ENCODE results near the gene RBM14.

The RBM14 gene

GRCh38 chr11:66626382-66626781 is 10.0 kb downstream of the RBM14 start:
- FAIRE-seq (no peak), DNase-seq (ENCODE audit: insufficient read length, low spot score) (no peak)
- TF ChIP-seq POU2F2 (IDR thresholded peaks at IDR 0.05; ENCODE audit: low read depth, low read length) (no peak), TAF1 (IDR thresholded peaks at IDR 0.05; ENCODE audit: low read depth, low read length) (no peak), SPI1 (IDR thresholded peaks at IDR 0.05; ENCODE audit: low read depth, low read length) (no peak), POLR2A (IDR thresholded peaks at IDR 0.05; ENCODE audit: low read depth, low read length) (no peak), POLR2AphosphoS5 (IDR thresholded peaks at IDR 0.05; ENCODE audit: low read depth, low read length) (no peak; the same call in 1 of the 2 replicates), PAX5 (IDR thresholded peaks at IDR 0.05; ENCODE audit: insufficient read depth, low read length, severe bottlenecking) (no peak)

- DNase-seq (ENCODE audit: insufficient read length, low spot score) (no peak), FAIRE-seq (no peak)
- no peak for TF ChIP-seq PAX5 (IDR thresholded peaks at IDR 0.05; ENCODE audit: insufficient read depth, low read length, severe bottlenecking)
- TF ChIP-seq SPI1 (IDR thresholded peaks at IDR 0.05; ENCODE audit: low read depth, low read length), result no peak
- TF ChIP-seq POLR2A (IDR thresholded peaks at IDR 0.05; ENCODE audit: low read depth, low read length), result no peak
- no peak for TF ChIP-seq POLR2AphosphoS5 (IDR thresholded peaks at IDR 0.05; ENCODE audit: low read depth, low read length)
- no peak for TF ChIP-seq POU2F2 (IDR thresholded peaks at IDR 0.05; ENCODE audit: low read depth, low read length)
- TF ChIP-seq TAF1 (IDR thresholded peaks at IDR 0.05; ENCODE audit: low read depth, low read length), result no peak
Measured at GRCh38 chr11:66626926-66627325, 10.5 kb downstream of the RBM14 start.

- TF ChIP-seq POLR2A (IDR thresholded peaks at IDR 0.05; ENCODE audit: low read depth, low read length) (0 out of 2 replicates have a peak, but pooled peaks have one; percentile 18), TAF1 (IDR thresholded peaks at IDR 0.05; ENCODE audit: low read depth, low read length) (no peak), POLR2AphosphoS5 (IDR thresholded peaks at IDR 0.05; ENCODE audit: low read depth, low read length) (0 out of 2 replicates have a peak, but pooled peaks have one; percentile 10), PAX5 (IDR thresholded peaks at IDR 0.05; ENCODE audit: insufficient read depth, low read length, severe bottlenecking) (no peak), SPI1 (IDR thresholded peaks at IDR 0.05; ENCODE audit: low read depth, low read length) (no peak), POU2F2 (IDR thresholded peaks at IDR 0.05; ENCODE audit: low read depth, low read length) (no peak)
- FAIRE-seq, result no peak
- no peak for DNase-seq (ENCODE audit: insufficient read length, low spot score)
Measured at GRCh38 chr11:66628061-66628603, 11.7 kb downstream of the RBM14 start.

- no peak for TF ChIP-seq POLR2AphosphoS5 (IDR thresholded peaks at IDR 0.05; ENCODE audit: low read depth, low read length)
- no peak for TF ChIP-seq SPI1 (IDR thresholded peaks at IDR 0.05; ENCODE audit: low read depth, low read length)
- no peak for TF ChIP-seq TAF1 (IDR thresholded peaks at IDR 0.05; ENCODE audit: low read depth, low read length)
- TF ChIP-seq PAX5 (IDR thresholded peaks at IDR 0.05; ENCODE audit: insufficient read depth, low read length, severe bottlenecking), result no peak
- TF ChIP-seq POU2F2 (IDR thresholded peaks at IDR 0.05; ENCODE audit: low read depth, low read length), result no peak
- TF ChIP-seq POLR2A (IDR thresholded peaks at IDR 0.05; ENCODE audit: low read depth, low read length), result no peak
- FAIRE-seq (no peak), DNase-seq (ENCODE audit: insufficient read length, low spot score) (no peak)
Measured at GRCh38 chr11:66629356-66629755, 12.9 kb downstream of the RBM14 start.

GRCh38 chr11:66631883-66632282 is 15.5 kb downstream of the RBM14 start:
- no peak for DNase-seq (ENCODE audit: insufficient read length, low spot score)
- TF ChIP-seq POU2F2 (IDR thresholded peaks at IDR 0.05; ENCODE audit: low read depth, low read length) (no peak), POLR2AphosphoS5 (IDR thresholded peaks at IDR 0.05; ENCODE audit: low read depth, low read length) (peak; percentile 16; the same call in 1 of the 2 replicates), POLR2A (IDR thresholded peaks at IDR 0.05; ENCODE audit: low read depth, low read length) (no peak; the same call in 1 of the 2 replicates)
- FAIRE-seq, result no peak

GRCh38 chr11:66632952-66633351 is 16.5 kb downstream of the RBM14 start:
- TF ChIP-seq PAX5 (IDR thresholded peaks at IDR 0.05; ENCODE audit: insufficient read depth, low read length, severe bottlenecking) (no peak), POU2F2 (IDR thresholded peaks at IDR 0.05; ENCODE audit: low read depth, low read length) (no peak), POLR2A (IDR thresholded peaks at IDR 0.05; ENCODE audit: low read depth, low read length) (no peak), TAF1 (IDR thresholded peaks at IDR 0.05; ENCODE audit: low read depth, low read length) (no peak), SPI1 (IDR thresholded peaks at IDR 0.05; ENCODE audit: low read depth, low read length) (no peak), POLR2AphosphoS5 (IDR thresholded peaks at IDR 0.05; ENCODE audit: low read depth, low read length) (no peak)
- DNase-seq (ENCODE audit: insufficient read length, low spot score) (no peak), FAIRE-seq (no peak)

- FAIRE-seq (no peak), DNase-seq (ENCODE audit: insufficient read length, low spot score) (no peak)
- TF ChIP-seq POLR2AphosphoS5 (IDR thresholded peaks at IDR 0.05; ENCODE audit: low read depth, low read length), result no peak
- TF ChIP-seq POLR2A (IDR thresholded peaks at IDR 0.05; ENCODE audit: low read depth, low read length), result no peak
- no peak for TF ChIP-seq TAF1 (IDR thresholded peaks at IDR 0.05; ENCODE audit: low read depth, low read length)
- no peak for TF ChIP-seq PAX5 (IDR thresholded peaks at IDR 0.05; ENCODE audit: insufficient read depth, low read length, severe bottlenecking)
- no peak for TF ChIP-seq POU2F2 (IDR thresholded peaks at IDR 0.05; ENCODE audit: low read depth, low read length)
- TF ChIP-seq SPI1 (IDR thresholded peaks at IDR 0.05; ENCODE audit: low read depth, low read length), result no peak
Measured at GRCh38 chr11:66636411-66636810, 20.0 kb downstream of the RBM14 start.

GRCh38 chr11:66637557-66638176 is 21.2 kb downstream of the RBM14 start:
- no peak for TF ChIP-seq TAF1 (IDR thresholded peaks at IDR 0.05; ENCODE audit: low read depth, low read length)
- TF ChIP-seq POLR2AphosphoS5 (IDR thresholded peaks at IDR 0.05; ENCODE audit: low read depth, low read length), result no peak; the same call in 1 of the 2 replicates
- TF ChIP-seq POU2F2 (IDR thresholded peaks at IDR 0.05; ENCODE audit: low read depth, low read length), result no peak
- TF ChIP-seq POLR2A (IDR thresholded peaks at IDR 0.05; ENCODE audit: low read depth, low read length), result no peak
- TF ChIP-seq SPI1 (IDR thresholded peaks at IDR 0.05; ENCODE audit: low read depth, low read length), result no peak
- TF ChIP-seq PAX5 (IDR thresholded peaks at IDR 0.05; ENCODE audit: insufficient read depth, low read length, severe bottlenecking), result no peak

GRCh38 chr11:66638177-66639065 is 22.0 kb downstream of the RBM14 start, which contains the start of gene RBM4:
RBM4 (plus strand) TSS chr11:66638703; CDS start chr11:66639712, 1,009 bp downstream.
- peak; percentile 81 for TF ChIP-seq POU2F2 (IDR thresholded peaks at IDR 0.05; ENCODE audit: low read depth, low read length)
- peak; percentile 96 for TF ChIP-seq POLR2A (IDR thresholded peaks at IDR 0.05; ENCODE audit: low read depth, low read length)
- TF ChIP-seq PAX5 (IDR thresholded peaks at IDR 0.05; ENCODE audit: insufficient read depth, low read length, severe bottlenecking), result no peak
- TF ChIP-seq TAF1 (IDR thresholded peaks at IDR 0.05; ENCODE audit: low read depth, low read length), result peak; percentile 94
- peak; percentile 98 for TF ChIP-seq POLR2AphosphoS5 (IDR thresholded peaks at IDR 0.05; ENCODE audit: low read depth, low read length)
- peak; percentile 92 for FAIRE-seq
- peak; percentile 90 for DNase-seq (ENCODE audit: insufficient read length, low spot score)

More at GRCh38 chr11:66637557-66638176, 21.2 kb downstream of the RBM14 start:
- FAIRE-seq (no peak), DNase-seq (ENCODE audit: insufficient read length, low spot score) (no peak)
